Left lung (tissue), 10 donors: ENCODE results near the gene ARHGAP9. TPM values are rescaled to one million over a fixed set of nuclear protein-coding genes. Genes with fewer than 3 reads are reported as not detected.
A peak's percentile ranks its signal among the peaks of the same experiment; 100 is the strongest.

ENCODE experiments used
- ATAC-seq: fragments of 200-7000 bp; cut with Tn5 transposase; one replicate; pipeline ENCODE4 v1.9.1; 2020; ENCODE audit warnings: moderate library complexity
- DNase-seq, 4 donors: peaks; one replicate each; pipeline ENCODE4 v3.0.0-alpha.2; 2013 to 2020
- H3K27ac ChIP-seq, 2 donors: fragments of 200-600 bp; sonication (generic) in 1 of 2; one replicate each; pipeline versions ENCODE4 v1.5.0 to v1.8.0; 2020 to 2021
- H3K27me3 ChIP-seq, 2 donors: fragments of 200-600 bp; sonication (generic) in 1 of 2; one replicate each; pipeline versions ENCODE4 v1.5.0 to v1.8.0; 2020 to 2021
- H3K36me3 ChIP-seq, 2 donors: fragments of 200-600 bp; sonication (generic) in 1 of 2; one replicate each; pipeline versions ENCODE4 v1.5.0 to v1.8.0; 2020 to 2021
- H3K4me1 ChIP-seq, 2 donors: fragments of 200-600 bp; one replicate each; pipeline ENCODE4 v1.8.0; 2021
- H3K4me3 ChIP-seq, 2 donors: fragments of 200-600 bp; sonication (generic) in 1 of 2; one replicate each; pipeline versions ENCODE4 v1.5.0 to v1.8.0; 2020 to 2021; ENCODE audit warnings: mild to moderate bottlenecking in 1 of 2
- H3K9me3 ChIP-seq, 2 donors: fragments of 200-600 bp; sonication (generic) in 1 of 2; one replicate each; pipeline versions ENCODE4 v1.5.0 to v1.8.0; 2020 to 2021
- CTCF ChIP-seq, 2 donors: fragments of 200-600 bp; sonication (generic) in 1 of 2; IDR thresholded peaks; one replicate each; pipeline versions ENCODE4 v1.5.0 to v1.8.0; 2021; ENCODE audit warnings: antibody characterized with exemption in 2 of 2
- intact Hi-C, 2 donors: fragments of 100-400 bp; cut with DNase I; formaldehyde crosslinking; loops; one replicate each; pipeline versions ENCODE4 v1.11.2 to v1.14.2; 2022
- polyA plus RNA-seq, 6 donors: library from polyadenylated mRNA; unstranded; fragments of 120-200 nt; gene quantifications; one replicate each; pipeline ENCODE4 v1.2.1, GENCODE V29; 2013; ENCODE audit not compliant: insufficient read length in 6 of 6
- total RNA-seq, 2 donors: library from RNA; stranded (reverse); fragmentation: NEBNext Ultra II Directional; extraction: Animal tissue kit (Norgen Biotek cat#: 25700); gene quantifications; one replicate each; pipeline ENCODE4 v1.2.1, GENCODE V29; 2021
- donor health status: DM: no; HTN: yes; CAD: no.
- donor health status: DM: no; HTN: no; CAD: no.

The ARHGAP9 gene
- total and polyA plus RNA-seq, 8 donors = 4.4 to 125 (median 5.6) TPM

- intact Hi-C loops = no loop called here
- DNase-seq (peak; percentile 73 to 93 (median 82)), ATAC-seq (peak; percentile 46)
- Histone ChIP-seq H3K27ac (peak overlapping the region; percentile 42 to 87), H3K4me3 (peak overlapping the region; percentile 68 to 69), H3K4me1 (peaks cover 6 to 45% of the 10 kb centered on the region in 2 donors), H3K9me3 (no peaks in the 10 kb centered on the region), H3K27me3 (peaks cover 3 to 48% of the 10 kb centered on the region in 2 donors), H3K36me3 (no peaks in the 10 kb centered on the region)
- no peak for TF ChIP-seq CTCF (IDR thresholded peaks at IDR 0.05)
These were observed 18.3 kb downstream of the ARHGAP9 start for GRCh38 chr12:57461276-57461916.

GRCh38 chr12:57460841-57461275, 18.8 kb downstream of the ARHGAP9 start:
- peak overlapping the region; percentile 68 to 69 for H3K4me3 ChIP-seq
- intact Hi-C loops = no loop called here
- ATAC-seq = no peak
- peaks cover 3 to 54% of the 10 kb centered on the region in 2 donors for H3K27me3 ChIP-seq
- no peak for TF ChIP-seq CTCF (IDR thresholded peaks at IDR 0.05)
- H3K4me1 ChIP-seq = peaks cover 6 to 45% of the 10 kb centered on the region in 2 donors
- DNase-seq = peak in 1 of 4 donors; percentile 64
- peak overlapping the region in 1 of 2 donors; percentile 87 for H3K27ac ChIP-seq
- no peaks in the 10 kb centered on the region for H3K9me3 ChIP-seq
- H3K36me3 ChIP-seq = no peaks in the 10 kb centered on the region

GRCh38 chr12:57460468-57460784, 19.2 kb downstream of the ARHGAP9 start:
- peaks cover 6 to 45% of the 10 kb centered on the region in 2 donors for H3K4me1 ChIP-seq
- peak overlapping the region; percentile 68 to 69 for H3K4me3 ChIP-seq
- H3K36me3 ChIP-seq = no peaks in the 10 kb centered on the region
- DNase-seq (no peak), ATAC-seq (no peak)
- intact Hi-C loops = no loop called here
- H3K27ac ChIP-seq = peak overlapping the region in 1 of 2 donors; percentile 87
- no peaks in the 10 kb centered on the region for H3K9me3 ChIP-seq
- peaks cover 3 to 58% of the 10 kb centered on the region in 2 donors for H3K27me3 ChIP-seq
- no peak for TF ChIP-seq CTCF (IDR thresholded peaks at IDR 0.05)

GRCh38 chr12:57459750-57460467, 19.8 kb downstream of the ARHGAP9 start, which contains the start of gene GLI1:
Gene GLI1, plus strand, starts transcription at chr12:57459785. Its CDS starts 3,907 bp downstream, at chr12:57463692.
- H3K4me1 ChIP-seq = peaks cover 6 to 45% of the 10 kb centered on the region in 2 donors
- H3K27ac ChIP-seq = peak within 1 kb of the TSS; percentile 73 to 87
- ATAC-seq = no peak

More at GRCh38 chr12:57459750-57460467, 19.8 kb downstream of the ARHGAP9 start, which contains the start of gene GLI1:
- Histone ChIP-seq H3K27me3 (peaks cover 3 to 62% of the 10 kb centered on the region in 2 donors), H3K4me3 (peak within 1 kb of the TSS; percentile 68 to 69), H3K36me3 (no peaks in the 10 kb centered on the region), H3K9me3 (no peaks in the 10 kb centered on the region)
- no peak for TF ChIP-seq CTCF (IDR thresholded peaks at IDR 0.05)
- peak in 1 of 4 donors; percentile 46 for DNase-seq
- intact Hi-C loops = loop anchor here in 1 of 2 donors (10.0 kb wide), 1 partner anchor 195 kb away; no protein-coding TSS in a partner anchor
